Measurements from ENCODE around the gene BCKDHB. TPM values are rescaled to one million over a fixed set of nuclear protein-coding genes. Genes with fewer than 3 reads are reported as not detected.

The BCKDHB gene
- polyA plus RNA-seq, 1 of the 3 experiments (the other 2 are of a cell fraction): 19.9 TPM

GRCh38 chr6:80197986-80198385 lies 91.5 kb downstream of the BCKDHB start:
- TF ChIP-seq FOXM1 (IDR thresholded peaks at IDR 0.05; ENCODE audit: low read depth) (no peak), NRF1 (IDR thresholded peaks at IDR 0.05; ENCODE audit: low read depth, low read length) (no peak), FOSL2 (IDR thresholded peaks at IDR 0.05; ENCODE audit: borderline replicate concordance, low read depth) (no peak), RFX5 (IDR thresholded peaks at IDR 0.05; ENCODE audit: low read length) (no peak), SIN3A (IDR thresholded peaks at IDR 0.05; ENCODE audit: borderline replicate concordance, low read depth, low read length) (no peak), POLR2AphosphoS5 (IDR thresholded peaks at IDR 0.05; ENCODE audit: low read depth, low read length) (no peak), FOXJ3 (CRISPR knock-in tag; IDR thresholded peaks at IDR 0.05) (no peak), RAD21 (IDR thresholded peaks at IDR 0.05; ENCODE audit: low read length) (no peak), NFIC (IDR thresholded peaks at IDR 0.05; ENCODE audit: borderline replicate concordance) (no peak), MEF2A (IDR thresholded peaks at IDR 0.05; ENCODE audit: borderline replicate concordance, low read depth) (no peak), RCOR1 (IDR thresholded peaks at IDR 0.05; ENCODE audit: low read length) (no peak), GATA2 (CRISPR knock-in tag; IDR thresholded peaks at IDR 0.05) (no peak), SMC3 (IDR thresholded peaks at IDR 0.05; ENCODE audit: low read depth, low read length) (no peak), ELF1 (IDR thresholded peaks at IDR 0.05) (no peak), RXRA (IDR thresholded peaks at IDR 0.05; ENCODE audit: borderline replicate concordance, low read depth) (no peak), EZH2phosphoT487 (IDR thresholded peaks at IDR 0.05; ENCODE audit: borderline replicate concordance, low read depth) (no peak), MXI1 (IDR thresholded peaks at IDR 0.05; ENCODE audit: low read depth, low read length) (no peak)
- TF ChIP-seq, protein P1, sequence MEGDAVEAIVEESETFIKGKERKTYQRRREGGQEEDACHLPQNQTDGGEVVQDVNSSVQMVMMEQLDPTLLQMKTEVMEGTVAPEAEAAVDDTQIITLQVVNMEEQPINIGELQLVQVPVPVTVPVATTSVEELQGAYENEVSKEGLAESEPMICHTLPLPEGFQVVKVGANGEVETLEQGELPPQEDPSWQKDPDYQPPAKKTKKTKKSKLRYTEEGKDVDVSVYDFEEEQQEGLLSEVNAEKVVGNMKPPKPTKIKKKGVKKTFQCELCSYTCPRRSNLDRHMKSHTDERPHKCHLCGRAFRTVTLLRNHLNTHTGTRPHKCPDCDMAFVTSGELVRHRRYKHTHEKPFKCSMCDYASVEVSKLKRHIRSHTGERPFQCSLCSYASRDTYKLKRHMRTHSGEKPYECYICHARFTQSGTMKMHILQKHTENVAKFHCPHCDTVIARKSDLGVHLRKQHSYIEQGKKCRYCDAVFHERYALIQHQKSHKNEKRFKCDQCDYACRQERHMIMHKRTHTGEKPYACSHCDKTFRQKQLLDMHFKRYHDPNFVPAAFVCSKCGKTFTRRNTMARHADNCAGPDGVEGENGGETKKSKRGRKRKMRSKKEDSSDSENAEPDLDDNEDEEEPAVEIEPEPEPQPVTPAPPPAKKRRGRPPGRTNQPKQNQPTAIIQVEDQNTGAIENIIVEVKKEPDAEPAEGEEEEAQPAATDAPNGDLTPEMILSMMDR (IDR thresholded peaks at IDR 0.05): no peak
- TF ChIP-seq, protein P2, sequence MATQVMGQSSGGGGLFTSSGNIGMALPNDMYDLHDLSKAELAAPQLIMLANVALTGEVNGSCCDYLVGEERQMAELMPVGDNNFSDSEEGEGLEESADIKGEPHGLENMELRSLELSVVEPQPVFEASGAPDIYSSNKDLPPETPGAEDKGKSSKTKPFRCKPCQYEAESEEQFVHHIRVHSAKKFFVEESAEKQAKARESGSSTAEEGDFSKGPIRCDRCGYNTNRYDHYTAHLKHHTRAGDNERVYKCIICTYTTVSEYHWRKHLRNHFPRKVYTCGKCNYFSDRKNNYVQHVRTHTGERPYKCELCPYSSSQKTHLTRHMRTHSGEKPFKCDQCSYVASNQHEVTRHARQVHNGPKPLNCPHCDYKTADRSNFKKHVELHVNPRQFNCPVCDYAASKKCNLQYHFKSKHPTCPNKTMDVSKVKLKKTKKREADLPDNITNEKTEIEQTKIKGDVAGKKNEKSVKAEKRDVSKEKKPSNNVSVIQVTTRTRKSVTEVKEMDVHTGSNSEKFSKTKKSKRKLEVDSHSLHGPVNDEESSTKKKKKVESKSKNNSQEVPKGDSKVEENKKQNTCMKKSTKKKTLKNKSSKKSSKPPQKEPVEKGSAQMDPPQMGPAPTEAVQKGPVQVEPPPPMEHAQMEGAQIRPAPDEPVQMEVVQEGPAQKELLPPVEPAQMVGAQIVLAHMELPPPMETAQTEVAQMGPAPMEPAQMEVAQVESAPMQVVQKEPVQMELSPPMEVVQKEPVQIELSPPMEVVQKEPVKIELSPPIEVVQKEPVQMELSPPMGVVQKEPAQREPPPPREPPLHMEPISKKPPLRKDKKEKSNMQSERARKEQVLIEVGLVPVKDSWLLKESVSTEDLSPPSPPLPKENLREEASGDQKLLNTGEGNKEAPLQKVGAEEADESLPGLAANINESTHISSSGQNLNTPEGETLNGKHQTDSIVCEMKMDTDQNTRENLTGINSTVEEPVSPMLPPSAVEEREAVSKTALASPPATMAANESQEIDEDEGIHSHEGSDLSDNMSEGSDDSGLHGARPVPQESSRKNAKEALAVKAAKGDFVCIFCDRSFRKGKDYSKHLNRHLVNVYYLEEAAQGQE (IDR thresholded peaks at IDR 0.05; ENCODE audit: low read depth, low read length): no peak
- TF ChIP-seq, protein P3, sequence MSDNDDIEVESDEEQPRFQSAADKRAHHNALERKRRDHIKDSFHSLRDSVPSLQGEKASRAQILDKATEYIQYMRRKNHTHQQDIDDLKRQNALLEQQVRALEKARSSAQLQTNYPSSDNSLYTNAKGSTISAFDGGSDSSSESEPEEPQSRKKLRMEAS (IDR thresholded peaks at IDR 0.05; ENCODE audit: low read depth): no peak
- Histone ChIP-seq H3K4me3 (ENCODE audit: low read depth in 2 of 2, low read length in 1 of 2) (no peak overlapping the region), H3K4me1 (ENCODE audit: control insufficient read depth in 1 of 2, insufficient read depth in 2 of 2, low read depth in 1 of 2, low read length in 1 of 2) (no peaks in the 10 kb centered on the region; a peak in 1 of 4 replicates), H3K36me3 (replicated peaks in 1 of 2; ENCODE audit: control insufficient read depth in 1 of 2, insufficient read depth in 2 of 2, low read length in 1 of 2) (peaks cover 0 to 6% of the 10 kb centered on the region in 2 experiments), H3K9me3 (no peaks in the 10 kb centered on the region), H3K4me2 (no peak overlapping the region), H4K20me1 (ENCODE audit: insufficient read depth) (no peaks in the 10 kb centered on the region), H3K27ac (ENCODE audit: low read depth in 2 of 2, low read length in 1 of 2) (no peak overlapping the region), H3K9ac (no peak overlapping the region), H3K27me3 (ENCODE audit: insufficient read depth) (no peaks in the 10 kb centered on the region), H2AFZ (ENCODE audit: low read depth) (no peak overlapping the region), H3K9me2 (no peaks in the 10 kb centered on the region; the same call in 1 of the 2 replicates), H3K79me2 (ENCODE audit: insufficient read depth) (peaks cover 3% of the 10 kb centered on the region; the same call in 1 of the 2 replicates), H3F3A (replicated peaks; ENCODE audit: insufficient read depth) (no peaks in the 10 kb centered on the region)
- CTCF ChIA-PET: no interaction called here
- POLR2A ChIA-PET: no interaction called here
- WGBS (ENCODE audit: low lambda C conversion rate): 93% methylated on average over 4 of the region's 4 CpGs
- DNase-seq: no peak

Measured in SK-N-SH (cell line).